Transverse colon (tissue), 4 donors: ENCODE data around the gene DOCK9. TPM values are rescaled to one million over a fixed set of nuclear protein-coding genes. Genes with fewer than 3 reads are reported as not detected.

Source experiments
- DNase-seq: peaks from one replicate; pipeline ENCODE4 v3.0.0-alpha.2; 2019
- H3K27ac ChIP-seq, 4 donors: fragments of 200-600 bp; sonication (generic); 2 replicates each; pipeline ENCODE4 v1.5.1; 2016 to 2018; ENCODE audit warnings: inconsistent platforms in 4 of 4
- H3K27me3 ChIP-seq: fragments of 200-600 bp; sonication (generic); 2 replicates; pipeline ENCODE4 v1.5.1; 2017; ENCODE audit warnings: inconsistent platforms
- H3K36me3 ChIP-seq, 4 donors: fragments of 200-600 bp; sonication (generic); 2 replicates each; pipeline ENCODE4 v1.5.1; 2017 to 2019; ENCODE audit warnings: inconsistent platforms in 4 of 4
- H3K4me1 ChIP-seq, 4 donors: fragments of 200-600 bp; sonication (generic); 2 replicates each; pipeline ENCODE4 v1.5.1; 2017 to 2020; ENCODE audit warnings: inconsistent platforms in 4 of 4
- H3K4me3 ChIP-seq, 4 donors: fragments of 200-600 bp; sonication (generic); 1 replicate in 1 of 4; 2 replicates in 3 of 4; pipeline versions ENCODE4 v1.5.1 to v1.6.1; 2017 to 2019; ENCODE audit warnings: inconsistent platforms in 4 of 4
- H3K9me3 ChIP-seq, 2 donors: fragments of 200-600 bp; sonication (generic); 2 replicates each; pipeline ENCODE4 v1.5.1; 2017 to 2019; ENCODE audit warnings: inconsistent platforms in 2 of 2
- CTCF ChIP-seq, 5 experiments: fragments of 200-600 bp in 3 of 5; fragments of 450-650 bp in 2 of 5; sonication (generic) in 3 of 5; IDR thresholded peaks; 1 replicate in 2 of 5; 2 replicates in 3 of 5; pipeline ENCODE4 v1.5.1; 2016 to 2017; ENCODE audit warnings: antibody characterized with exemption in 5 of 5, inconsistent platforms in 3 of 5, mild to moderate bottlenecking in 2 of 5, moderate library complexity in 1 of 5
- EP300 ChIP-seq: sonication (generic); formaldehyde crosslinking; IDR thresholded peaks from one replicate; pipeline ENCODE4 v1.6.1; 2017; ENCODE audit warnings: antibody characterized with exemption, low read depth
- POLR2A ChIP-seq: fragments of 450-650 bp; IDR thresholded peaks from one replicate; pipeline ENCODE4 v1.6.1; 2016; ENCODE audit warnings: antibody characterized with exemption, mild to moderate bottlenecking, moderate library complexity
- POLR2AphosphoS5 ChIP-seq, 3 donors: sonication (generic); formaldehyde crosslinking; IDR thresholded peaks; one replicate each; pipeline ENCODE4 v1.6.1; 2016; ENCODE audit warnings: antibody characterized with exemption in 3 of 3
- WGBS, 2 donors: methylation state at CpG; one replicate each; pipeline ENCODE4 v1.1.5; 2018; ENCODE audit warnings: low coverage in 1 of 2; 5-methylcytosine and 5-hydroxymethylcytosine counted together
- in situ Hi-C, 4 donors: fragments of 200-750 bp; cut with MboI; loops; one replicate each; pipeline versions ENCODE4 v1.15.0 to v1.15.1; 2017; ENCODE audit warnings: low sequenced_read_pairs in 3 of 4, low pct_ligation_motif_present in 1 of 4, low pct_unique_long_range_greater_than_20kb in 1 of 4
- intact Hi-C: fragments of 100-400 bp; cut with DNase I; formaldehyde crosslinking; loops from one replicate; pipeline ENCODE4 v1.15.1; 2023; ENCODE audit warnings: low total_unique reads
- total RNA-seq, 4 donors: library from RNA; depleted of rRNA; stranded (reverse); fragments of >200 nt; gene quantifications; one replicate each; pipeline ENCODE4 v1.1.0, GENCODE V29; 2016

The DOCK9 gene
- total RNA-seq, 4 donors from 2014 or later = 44.5 to 120 (median 71.4) TPM

- no peaks in the 10 kb centered on the region for H3K9me3 ChIP-seq
- intact Hi-C loops = no loop called here
- DNase-seq = no peak
- WGBS, 2 donors = 86 to 94% methylated on average over 3 to 13 of the region's 13 CpGs
- H3K4me3 ChIP-seq = no peak overlapping the region
- peaks cover 5 to 26% (median 15%) of the 10 kb centered on the region in 4 donors for H3K4me1 ChIP-seq
- peaks cover 0 to 13% (median 2%) of the 10 kb centered on the region in 4 donors for H3K36me3 ChIP-seq
- no peaks in the 10 kb centered on the region for H3K27me3 ChIP-seq
- TF ChIP-seq POLR2A (no peak), POLR2AphosphoS5 (IDR thresholded peaks at IDR 0.05) (no peak), CTCF (IDR thresholded peaks at IDR 0.05) (no peak), EP300 (no peak)
- in situ Hi-C loops = loop anchor here in 3 of 4 donors (25.0 kb wide), 2 partner anchors 362 to 387 kb away; no protein-coding TSS in a partner anchor
- no peak overlapping the region for H3K27ac ChIP-seq
Observed at GRCh38 chr13:98824376-98825160, 153.3 kb downstream of the DOCK9 start.

DNA sequence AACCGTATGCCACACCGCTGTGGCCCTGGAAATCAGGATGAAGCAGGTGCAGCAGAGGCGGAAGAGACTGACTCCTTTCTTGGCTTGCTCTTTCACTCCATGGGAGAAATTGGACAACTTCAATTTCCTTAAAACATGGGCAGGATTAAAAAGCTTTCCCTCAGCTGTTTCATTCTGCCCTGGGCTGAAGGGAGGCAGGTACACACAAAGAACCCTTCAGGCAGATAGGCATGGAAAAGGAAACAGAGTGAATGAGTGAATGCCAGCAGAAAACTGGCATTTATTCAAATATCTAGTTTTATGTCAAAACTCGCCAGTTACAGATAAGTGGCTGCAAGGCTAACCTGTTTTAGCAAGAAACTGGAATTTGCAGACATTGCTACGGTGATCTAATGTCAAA lies 154.4 kb downstream of the DOCK9 start:
- Histone ChIP-seq H3K27me3 (no peaks in the 10 kb centered on the region), H3K27ac (no peak overlapping the region), H3K4me1 (peaks cover 5 to 26% (median 15%) of the 10 kb centered on the region in 4 donors), H3K9me3 (no peaks in the 10 kb centered on the region), H3K36me3 (peaks cover 0 to 13% (median 2%) of the 10 kb centered on the region in 4 donors), H3K4me3 (no peak overlapping the region)
- in situ Hi-C loops = no loop called here
- DNase-seq = no peak
- intact Hi-C loops = no loop called here
- WGBS, 2 donors = 60 to 79% methylated on average over 3 to 5 of the region's 5 CpGs
- TF ChIP-seq POLR2A (no peak), EP300 (no peak), POLR2AphosphoS5 (IDR thresholded peaks at IDR 0.05) (no peak)

GRCh38 chr13:98822225-98822606 lies 155.6 kb downstream of the DOCK9 start:
- intact Hi-C loops = no loop called here

DNA sequence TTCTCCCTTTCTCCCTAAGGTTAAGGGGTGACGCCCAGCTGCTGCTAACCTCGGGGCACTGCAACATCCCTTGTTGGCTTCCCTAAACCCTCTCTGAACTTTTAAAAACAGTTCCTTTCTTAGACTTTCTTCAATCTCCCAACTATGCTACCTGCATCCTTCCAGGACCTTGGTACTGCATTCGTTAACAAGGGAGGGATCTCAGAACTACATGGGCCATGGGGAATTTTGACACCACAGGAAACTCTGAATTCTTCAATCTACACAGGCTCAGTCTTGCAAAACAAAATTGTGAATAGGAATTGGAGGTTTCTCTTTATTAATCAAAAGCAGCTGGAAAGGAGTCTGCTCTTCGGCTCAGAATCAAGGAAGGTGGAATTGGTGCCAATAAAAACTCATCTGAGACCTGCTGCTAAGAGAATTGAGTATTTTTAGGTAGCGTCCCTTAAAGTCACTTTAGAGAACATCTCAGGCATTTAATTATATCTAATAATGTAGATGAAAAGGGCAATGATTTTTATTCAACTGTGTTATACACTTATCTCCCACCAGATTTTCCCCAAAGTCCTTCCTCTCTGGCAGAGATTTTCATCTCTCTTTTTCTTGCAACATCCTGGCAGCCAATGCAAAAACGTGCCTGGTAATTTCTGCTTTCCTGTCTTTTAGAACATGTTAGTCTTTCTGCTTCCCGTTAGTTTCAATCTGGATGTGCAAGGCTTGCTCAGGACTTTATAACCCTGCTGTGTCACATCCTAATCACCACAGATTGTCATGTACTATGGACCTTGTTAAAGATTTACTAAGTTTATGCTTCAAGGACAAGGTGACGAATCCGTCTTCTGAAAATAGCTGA lies 156.3 kb downstream of the DOCK9 start:
- Histone ChIP-seq H3K4me1 (peaks cover 5 to 26% (median 15%) of the 10 kb centered on the region in 4 donors), H3K4me3 (no peak overlapping the region), H3K27me3 (no peaks in the 10 kb centered on the region), H3K36me3 (peaks cover 0 to 9% (median 2%) of the 10 kb centered on the region in 4 donors), H3K27ac (peak overlapping the region in 3 of 4 donors; percentile 25 to 56 (median 42)), H3K9me3 (no peaks in the 10 kb centered on the region)
- 41 to 49% methylated on average over 7 to 9 of the region's 9 CpGs for WGBS, 2 donors
- TF ChIP-seq EP300 (no peak), POLR2A (no peak), POLR2AphosphoS5 (IDR thresholded peaks at IDR 0.05) (no peak), CTCF (IDR thresholded peaks at IDR 0.05) (no peak)
- intact Hi-C loops = no loop called here
- in situ Hi-C loops = no loop called here
- no peak for DNase-seq

More at GRCh38 chr13:98822225-98822606, 155.6 kb downstream of the DOCK9 start:
- no peaks in the 10 kb centered on the region for H3K9me3 ChIP-seq
- H3K4me3 ChIP-seq = no peak overlapping the region
- DNase-seq = no peak
- in situ Hi-C loops = no loop called here
- H3K27ac ChIP-seq = peak overlapping the region in 3 of 4 donors; percentile 25 to 56 (median 42)
- H3K27me3 ChIP-seq = no peaks in the 10 kb centered on the region
- 39 to 40% methylated on average over 2 to 3 of the region's 3 CpGs for WGBS, 2 donors
- H3K4me1 ChIP-seq = peaks cover 5 to 26% (median 15%) of the 10 kb centered on the region in 4 donors
- H3K36me3 ChIP-seq = peaks cover 0 to 8% (median 2%) of the 10 kb centered on the region in 4 donors
- TF ChIP-seq CTCF (IDR thresholded peaks at IDR 0.05) = no peak
- no peak for TF ChIP-seq POLR2AphosphoS5 (IDR thresholded peaks at IDR 0.05)
- no peak for TF ChIP-seq POLR2A
